PC-3 (cell line): ENCODE data around the gene MRM1. TPM values are rescaled to one million over a fixed set of nuclear protein-coding genes. Genes with fewer than 3 reads are reported as not detected.

Experiments
- ATAC-seq: fragments of 200-7000 bp; cut with Tn5 transposase; 2 replicates; pipeline ENCODE4 v1.9.1; 2020; ENCODE audit warnings: mild to moderate bottlenecking, moderate library complexity
- BruUV-seq: library from RNA; stranded (reverse); fragments of 400-500 nt; replicated peaks from 2 replicates; lab custom pipeline; 2021; lab: Mats Ljungman, UMichigan
- CTCF ChIA-PET: fragments of 300-600 bp; sonication (Branson Sonifier 250); formaldehyde crosslinking; loops from one replicate; lab custom pipeline; 2022; ENCODE audit warnings: antibody characterized with exemption; lab: Charles Lee
- POLR2A ChIA-PET: fragments of 300-600 bp; sonication (Branson Sonifier 250); formaldehyde crosslinking; loops from one replicate; lab custom pipeline; 2022; ENCODE audit warnings: antibody characterized with exemption; ENCODE audit not compliant: unreplicated experiment; lab: Charles Lee
- DNase-seq: peaks from one replicate; pipeline ENCODE4 v3.0.0-alpha.2; 2015
- H2AFZ ChIP-seq: fragments of 300-600 bp; sonication (generic); 2 replicates; pipeline ENCODE4 v1.6.0; 2016; ENCODE audit warnings: antibody characterized with exemption, low read length
- H3F3A ChIP-seq: fragments of 300-600 bp; sonication (generic); one replicate; pipeline ENCODE4 v1.6.0; 2017; ENCODE audit warnings: antibody characterized with exemption, low read length, control low read depth, mild to moderate bottlenecking; ENCODE audit not compliant: unreplicated experiment
- H3K27ac ChIP-seq: fragments of 300-600 bp; sonication (generic); 2 replicates; pipeline ENCODE4 v1.5.1; 2016; ENCODE audit warnings: mild to moderate bottlenecking, low read length
- H3K27me3 ChIP-seq: fragments of 300-600 bp; sonication (generic); 2 replicates; pipeline ENCODE4 v1.6.1; 2016; ENCODE audit warnings: low read length, mixed read lengths
- H3K36me3 ChIP-seq: fragments of 300-600 bp; sonication (generic); 2 replicates; pipeline ENCODE4 v1.6.1; 2016; ENCODE audit warnings: low read depth, mixed run types, low read length, mixed read lengths
- H3K4me1 ChIP-seq: fragments of 300-600 bp; sonication (generic); 2 replicates; pipeline ENCODE4 v1.5.1; 2016; ENCODE audit warnings: low read length; ENCODE audit not compliant: insufficient read depth
- H3K4me2 ChIP-seq: fragments of 300-600 bp; sonication (generic); 2 replicates; pipeline ENCODE4 v1.6.0; 2016; ENCODE audit warnings: low read length
- H3K4me3 ChIP-seq: fragments of 300-600 bp; sonication (generic); 2 replicates; pipeline ENCODE4 v1.5.1; 2016; ENCODE audit warnings: mild to moderate bottlenecking, low read length, mixed read lengths
- H3K79me2 ChIP-seq: fragments of 300-600 bp; sonication (generic); 2 replicates; pipeline ENCODE4 v1.6.1; 2017; ENCODE audit warnings: low read length, mixed read lengths
- H3K9ac ChIP-seq: fragments of 300-600 bp; sonication (generic); 2 replicates; pipeline ENCODE4 v1.6.0; 2016; ENCODE audit warnings: mild to moderate bottlenecking, low read length
- H3K9me2 ChIP-seq: fragments of 300-600 bp; sonication (generic); replicated peaks from 2 replicates; pipeline ENCODE4 v1.6.1; 2016; ENCODE audit warnings: mixed run types, low read length, mixed read lengths
- H3K9me3 ChIP-seq: fragments of 300-600 bp; sonication (generic); 2 replicates; pipeline ENCODE4 v1.6.1; 2016; ENCODE audit warnings: low read length, mixed read lengths
- H4K20me1 ChIP-seq: fragments of 300-600 bp; sonication (generic); 2 replicates; pipeline ENCODE4 v1.6.1; 2016; ENCODE audit warnings: low read length, mixed read lengths
- EZH2 ChIP-seq: fragments of 300-600 bp; sonication (generic); IDR thresholded peaks from one replicate; pipeline ENCODE4 v1.6.1; 2017; ENCODE audit warnings: antibody characterized with exemption, mild to moderate bottlenecking, low read length; ENCODE audit not compliant: unreplicated experiment
- EZH2phosphoT487 ChIP-seq: fragments of 300-600 bp; sonication (generic); IDR thresholded peaks from 2 replicates; pipeline ENCODE4 v1.6.1; 2018; ENCODE audit warnings: mild to moderate bottlenecking, antibody characterized with exemption, low read length, borderline replicate concordance
- intact Hi-C: fragments of 100-400 bp; cut with micrococcal nuclease; formaldehyde crosslinking; loops from 2 replicates; pipeline ENCODE4 v1.9.0; 2023
- total RNA-seq: library from RNA; depleted of rRNA; stranded (reverse); fragments of >200 nt; gene quantifications from 2 replicates; pipeline ENCODE4 v1.2.3, GENCODE V29; 2014
- TF ChIP-seq, protein P1 (sequence below): fragments of 300-600 bp; sonication (generic); conservative IDR thresholded peaks from 2 replicates; pipeline ENCODE4 v1.5.1; 2017; ENCODE audit warnings: antibody characterized with exemption, low read depth, mild to moderate bottlenecking, low read length

The MRM1 gene
- total RNA-seq, 1 experiment from 2014 or later, result 9.2 TPM

- no peak for TF ChIP-seq EZH2phosphoT487
- TF ChIP-seq, protein P1, sequence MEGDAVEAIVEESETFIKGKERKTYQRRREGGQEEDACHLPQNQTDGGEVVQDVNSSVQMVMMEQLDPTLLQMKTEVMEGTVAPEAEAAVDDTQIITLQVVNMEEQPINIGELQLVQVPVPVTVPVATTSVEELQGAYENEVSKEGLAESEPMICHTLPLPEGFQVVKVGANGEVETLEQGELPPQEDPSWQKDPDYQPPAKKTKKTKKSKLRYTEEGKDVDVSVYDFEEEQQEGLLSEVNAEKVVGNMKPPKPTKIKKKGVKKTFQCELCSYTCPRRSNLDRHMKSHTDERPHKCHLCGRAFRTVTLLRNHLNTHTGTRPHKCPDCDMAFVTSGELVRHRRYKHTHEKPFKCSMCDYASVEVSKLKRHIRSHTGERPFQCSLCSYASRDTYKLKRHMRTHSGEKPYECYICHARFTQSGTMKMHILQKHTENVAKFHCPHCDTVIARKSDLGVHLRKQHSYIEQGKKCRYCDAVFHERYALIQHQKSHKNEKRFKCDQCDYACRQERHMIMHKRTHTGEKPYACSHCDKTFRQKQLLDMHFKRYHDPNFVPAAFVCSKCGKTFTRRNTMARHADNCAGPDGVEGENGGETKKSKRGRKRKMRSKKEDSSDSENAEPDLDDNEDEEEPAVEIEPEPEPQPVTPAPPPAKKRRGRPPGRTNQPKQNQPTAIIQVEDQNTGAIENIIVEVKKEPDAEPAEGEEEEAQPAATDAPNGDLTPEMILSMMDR, result no peak
- TF ChIP-seq EZH2, result no peak
- Histone ChIP-seq H3K27me3 (no peaks in the 10 kb centered on the region), H3K9ac (no peak overlapping the region), H4K20me1 (no peaks in the 10 kb centered on the region), H3K27ac (no peak overlapping the region), H3K4me2 (no peak overlapping the region), H3K36me3 (no peaks in the 10 kb centered on the region), H3K79me2 (no peaks in the 10 kb centered on the region), H3K4me1 (no peaks in the 10 kb centered on the region), H3K9me2 (no peaks in the 10 kb centered on the region), H3K4me3 (no peak overlapping the region), H3F3A (no peaks in the 10 kb centered on the region), H2AFZ (no peak overlapping the region), H3K9me3 (no peaks in the 10 kb centered on the region)
- ChIA-PET POLR2A (no interaction called here), CTCF (no interaction called here)
- intact Hi-C loops, result no loop called here
- DNase-seq (no peak), ATAC-seq (no peak)
- no TSS peak for BruUV-seq
These were observed 52.5 kb downstream of the MRM1 start for GRCh38 chr17:36653856-36654255.

GRCh38 chr17:36655726-36656125 is 54.3 kb downstream of the MRM1 start:
- ChIA-PET POLR2A (interaction anchor here (0.6 kb wide), 1 partner anchor 799 kb away, joined by 3 read pairs; no protein-coding TSS in a partner anchor), CTCF (no interaction called here)
- Histone ChIP-seq H2AFZ (no peak overlapping the region), H3K4me1 (no peaks in the 10 kb centered on the region), H3F3A (no peaks in the 10 kb centered on the region), H3K9me2 (no peaks in the 10 kb centered on the region), H3K27ac (no peak overlapping the region), H3K27me3 (no peaks in the 10 kb centered on the region), H3K4me2 (no peak overlapping the region), H3K79me2 (no peaks in the 10 kb centered on the region), H4K20me1 (no peaks in the 10 kb centered on the region), H3K36me3 (no peaks in the 10 kb centered on the region), H3K9me3 (no peaks in the 10 kb centered on the region), H3K4me3 (no peak overlapping the region), H3K9ac (no peak overlapping the region)
- no peak for ATAC-seq
- no TSS peak for BruUV-seq
- TF ChIP-seq EZH2, result no peak
- no peak for TF ChIP-seq EZH2phosphoT487
- TF ChIP-seq, protein P1, result no peak
- intact Hi-C loops, result no loop called here
- no peak for DNase-seq

DNA sequence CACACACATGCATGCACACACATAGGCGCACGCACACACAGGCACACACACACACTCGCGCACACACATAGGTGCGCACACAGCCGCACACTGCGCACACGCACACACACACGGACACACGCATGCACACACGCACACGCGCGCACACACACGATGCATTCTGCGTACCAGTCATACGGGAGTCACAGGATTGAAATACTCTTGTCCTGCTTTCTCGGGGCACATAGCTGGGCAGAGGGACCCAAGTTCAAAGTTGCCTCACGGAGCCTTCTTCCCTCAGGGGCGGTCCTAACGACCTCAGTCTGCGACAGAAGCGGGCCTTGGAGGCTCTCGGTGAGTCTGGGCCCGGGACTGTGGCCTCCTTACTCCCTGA is 56.0 kb downstream of the MRM1 start:
- Histone ChIP-seq H3F3A (no peaks in the 10 kb centered on the region), H3K9me2 (no peaks in the 10 kb centered on the region), H3K4me2 (no peak overlapping the region), H3K4me3 (no peak overlapping the region), H3K27me3 (no peaks in the 10 kb centered on the region), H2AFZ (no peak overlapping the region), H4K20me1 (no peaks in the 10 kb centered on the region), H3K4me1 (no peaks in the 10 kb centered on the region), H3K27ac (no peak overlapping the region), H3K79me2 (no peaks in the 10 kb centered on the region), H3K36me3 (no peaks in the 10 kb centered on the region), H3K9ac (no peak overlapping the region), H3K9me3 (no peaks in the 10 kb centered on the region)
- DNase-seq (no peak), ATAC-seq (no peak)
- BruUV-seq, result no TSS peak
- TF ChIP-seq EZH2 (no peak), EZH2phosphoT487 (no peak)
- TF ChIP-seq, protein P1, result no peak
- ChIA-PET CTCF (no interaction called here), POLR2A (no interaction called here)
- intact Hi-C loops, result no loop called here
